NCI-H2081 treated with DMSO at 0.1 percent for 48 hours (cell line): ENCODE data around the gene FAM174C.
"Not testable (repeated sequence)": the region's sequence is repeated elsewhere in the genome, so short reads cannot be mapped to it uniquely, and the experiment has no call there.

Experiments
- DNase-seq: peaks from one replicate; lab custom pipeline; 2025; lab: John Stamatoyannopoulos, UW

The FAM174C gene

DNA sequence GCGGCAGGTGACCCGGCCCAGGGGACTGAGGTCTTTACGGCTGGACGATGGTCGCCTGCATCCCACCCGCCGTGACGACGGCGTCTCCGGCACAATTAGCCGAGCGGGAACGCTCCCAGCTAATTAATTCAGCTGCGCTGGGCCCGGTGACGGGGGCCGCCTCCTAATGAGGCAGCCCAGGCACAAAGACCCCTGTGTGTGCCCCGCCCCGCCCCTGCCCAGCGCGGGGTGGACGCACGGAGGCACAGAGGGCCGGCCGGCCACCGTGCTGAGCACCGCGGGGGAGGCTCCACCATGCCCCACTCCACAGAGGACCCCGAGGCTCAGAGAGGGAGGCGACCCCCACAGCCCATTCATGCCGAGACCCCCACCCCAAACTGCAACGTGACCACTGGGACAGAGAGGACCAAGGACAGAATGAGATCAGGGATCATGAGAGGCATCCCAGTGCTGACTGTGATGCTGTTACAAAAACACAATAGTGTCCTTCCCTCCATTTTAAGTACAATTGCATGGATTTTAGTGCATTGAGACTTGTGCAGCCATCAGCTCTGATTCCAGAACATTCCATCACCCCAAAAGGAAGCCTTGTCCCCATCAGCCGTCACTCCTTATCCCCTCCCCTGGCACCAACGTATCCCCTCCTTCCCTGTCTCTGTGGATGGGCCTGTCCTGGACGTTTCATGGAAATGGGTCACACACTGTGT is 27.4 kb downstream of the FAM174C start:
- DNase-seq, result no peak

DNA sequence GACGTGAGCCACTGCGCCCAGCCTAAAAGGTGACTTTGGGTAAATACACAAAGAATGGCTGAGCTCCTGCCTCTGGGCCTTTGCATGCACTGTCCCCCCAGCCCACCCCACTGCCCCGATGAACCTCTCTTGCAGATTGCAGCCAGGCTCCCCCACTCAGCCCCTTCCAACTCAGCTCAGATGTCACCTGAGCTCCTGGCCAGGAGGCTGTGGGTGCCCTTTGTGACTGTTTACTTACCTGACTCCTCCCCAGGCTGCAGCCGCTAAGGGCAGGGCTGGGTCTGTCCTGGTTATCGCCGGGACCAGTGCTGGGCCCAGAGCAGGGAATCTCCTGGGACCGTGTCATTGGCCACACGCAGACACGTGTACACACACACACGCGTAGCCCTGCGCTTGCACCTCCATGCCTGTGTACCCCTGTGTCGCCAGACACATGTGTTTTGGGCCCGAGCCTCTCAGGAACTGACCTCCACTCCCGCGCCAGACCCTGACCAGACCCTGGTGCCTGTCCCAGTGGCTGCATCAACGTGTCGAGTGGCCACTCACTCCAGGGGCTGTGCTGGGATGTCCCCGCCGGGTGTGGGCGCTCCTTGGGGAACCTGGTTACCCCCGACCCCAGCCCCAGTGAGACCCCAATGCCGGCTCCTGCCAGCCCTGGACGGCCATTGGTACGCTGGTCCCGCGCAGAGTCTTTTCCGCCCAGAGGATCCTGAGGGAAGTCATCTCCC is 29.0 kb downstream of the FAM174C start:
- no peak for DNase-seq

DNA sequence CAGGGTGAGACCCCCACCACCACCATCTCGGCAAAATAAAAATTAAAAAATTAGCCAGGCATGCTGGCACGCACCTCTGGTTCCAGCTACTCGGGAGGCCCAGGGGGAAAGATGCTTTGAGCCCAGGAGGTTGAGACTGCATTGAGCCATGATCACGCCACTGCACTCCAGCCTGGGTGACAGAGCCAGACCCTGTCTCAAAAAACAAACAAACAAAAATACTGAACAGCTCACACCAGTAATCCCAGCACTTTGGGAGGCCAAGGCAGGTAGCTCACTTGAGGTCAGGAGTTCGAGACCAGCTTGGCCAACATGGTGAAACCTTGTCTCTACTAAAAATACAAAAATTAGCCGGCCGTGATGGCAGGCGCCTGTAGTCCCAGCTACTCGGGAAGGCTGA is 30.0 kb downstream of the FAM174C start:
- not testable (repeated sequence) for DNase-seq

DNA sequence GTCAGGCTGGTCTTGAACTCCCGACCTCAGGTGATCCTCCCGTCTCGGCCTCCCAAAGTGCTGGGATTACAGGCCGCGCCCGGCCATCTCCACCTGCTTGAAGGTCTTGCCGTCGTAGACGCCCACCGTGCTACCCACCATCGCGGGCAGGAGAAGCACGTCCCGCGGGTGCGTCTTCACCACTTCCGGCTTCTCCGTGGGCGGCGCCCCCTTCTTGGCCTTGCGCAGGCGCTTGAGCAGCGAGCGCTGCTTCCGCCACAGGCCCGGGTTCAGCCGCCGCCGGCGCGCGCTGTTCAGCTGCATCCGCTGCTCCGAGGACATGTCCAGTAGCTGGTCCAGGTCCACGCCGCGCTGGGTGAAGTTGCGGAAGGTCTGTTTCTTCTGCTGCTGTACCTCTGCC is 32.0 kb downstream of the FAM174C start:
- DNase-seq, result no peak

DNA sequence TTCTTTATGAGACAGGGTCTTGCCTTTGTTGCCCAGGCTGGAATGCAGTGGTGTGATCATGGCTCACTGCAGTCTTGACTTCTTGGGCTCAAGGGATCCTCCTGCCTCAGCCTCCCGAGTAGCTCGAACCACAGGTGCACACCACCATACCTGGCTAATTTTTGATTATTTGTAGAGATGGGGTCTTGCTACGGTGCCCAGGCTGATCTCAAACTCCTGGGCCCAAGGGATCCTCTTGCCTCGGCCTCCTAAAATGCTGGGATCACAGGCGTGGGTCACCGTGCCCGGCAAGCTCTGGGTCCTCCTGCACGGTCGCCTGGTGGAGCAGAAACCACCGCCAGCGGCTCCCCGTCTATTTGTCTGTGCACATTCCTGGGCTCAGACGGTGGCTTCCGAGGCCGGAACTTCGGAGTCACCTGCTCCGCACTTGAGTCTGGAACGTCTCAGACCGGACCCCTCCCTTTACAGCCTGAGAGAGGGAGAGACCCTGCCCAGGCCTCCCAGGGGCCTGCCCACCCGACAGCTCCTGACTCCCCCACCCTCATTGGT is 32.5 kb downstream of the FAM174C start:
- no peak for DNase-seq

DNA sequence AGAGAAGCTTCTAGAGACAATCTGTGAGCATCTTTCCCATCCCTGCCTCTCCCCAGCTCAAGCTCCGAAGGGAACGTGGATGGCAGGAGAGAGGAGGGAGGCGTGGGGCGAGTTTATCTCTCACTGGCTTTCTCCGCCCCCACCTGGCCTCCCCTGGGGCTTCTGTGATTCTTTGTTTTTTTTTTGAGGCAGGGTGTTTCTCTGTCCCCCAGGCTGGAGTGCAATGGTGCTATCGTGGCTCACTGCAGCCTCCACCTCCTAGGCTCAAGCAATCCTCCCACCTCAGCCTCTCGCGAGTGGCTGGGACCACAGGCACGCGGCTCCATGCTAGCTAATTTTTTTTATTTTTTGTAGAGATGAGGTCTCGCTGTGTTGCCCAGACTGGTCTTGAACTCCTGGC is 33.4 kb downstream of the FAM174C start:
- no peak for DNase-seq

DNA sequence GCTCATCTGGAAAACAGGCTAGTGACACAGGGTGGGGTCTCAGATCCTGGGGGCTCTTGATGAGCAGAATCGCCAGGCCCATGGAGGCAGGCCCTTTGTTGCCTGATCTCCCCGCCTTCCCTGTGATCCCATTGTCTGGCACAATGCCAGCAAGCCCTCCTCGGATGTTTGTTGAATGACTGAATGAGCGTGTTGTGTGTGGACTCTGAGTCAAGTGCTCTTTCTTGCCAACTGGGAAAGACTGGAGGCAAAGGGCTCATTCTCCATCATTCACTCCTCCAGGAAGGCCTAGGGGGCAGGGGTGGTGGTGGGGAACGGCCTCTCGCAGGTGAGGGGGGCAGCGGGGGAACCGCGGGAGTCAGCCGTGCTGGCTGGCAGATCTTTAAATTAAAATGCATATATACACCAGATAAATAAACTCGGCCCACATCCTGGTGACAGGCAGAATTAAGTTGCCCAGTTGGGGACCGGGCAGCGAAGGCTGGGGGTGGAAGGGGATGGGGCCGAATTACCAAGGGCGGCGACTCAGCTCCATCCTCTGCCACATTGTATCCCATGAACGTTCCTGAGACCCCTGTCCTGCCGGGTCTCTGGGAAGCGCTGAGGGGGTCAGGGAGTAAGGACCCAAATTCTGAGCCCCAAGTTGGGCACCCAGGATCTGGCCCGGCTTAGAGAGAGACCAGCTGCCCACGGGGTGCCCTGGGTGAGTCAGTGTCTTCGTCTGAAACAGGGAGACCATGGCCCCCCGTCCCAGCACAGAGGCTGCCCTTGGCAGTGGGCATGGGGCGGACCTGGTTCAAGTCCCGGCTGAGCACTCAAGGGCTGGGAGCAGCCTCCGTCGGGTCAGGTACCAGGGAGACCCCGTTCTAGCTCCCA is 34.9 kb downstream of the FAM174C start:
- DNase-seq, result no peak

DNA sequence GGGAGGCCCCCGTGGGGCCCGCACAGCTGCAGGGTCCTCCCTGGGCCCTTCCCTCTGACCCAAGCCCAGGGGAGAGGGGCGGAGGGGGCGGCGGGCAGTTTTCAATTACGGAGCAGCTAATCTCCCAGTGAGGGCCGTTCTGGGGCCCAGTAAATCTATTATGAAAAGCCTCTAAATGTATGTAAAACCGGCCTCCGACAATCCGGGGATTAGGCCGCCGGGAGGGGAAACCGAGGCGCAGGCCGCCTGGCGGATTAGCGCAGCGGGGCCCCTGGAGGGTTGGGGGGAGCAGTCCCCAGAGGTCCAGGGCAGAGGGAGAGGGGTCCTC is 35.5 kb downstream of the FAM174C start:
- DNase-seq, result no peak

DNA sequence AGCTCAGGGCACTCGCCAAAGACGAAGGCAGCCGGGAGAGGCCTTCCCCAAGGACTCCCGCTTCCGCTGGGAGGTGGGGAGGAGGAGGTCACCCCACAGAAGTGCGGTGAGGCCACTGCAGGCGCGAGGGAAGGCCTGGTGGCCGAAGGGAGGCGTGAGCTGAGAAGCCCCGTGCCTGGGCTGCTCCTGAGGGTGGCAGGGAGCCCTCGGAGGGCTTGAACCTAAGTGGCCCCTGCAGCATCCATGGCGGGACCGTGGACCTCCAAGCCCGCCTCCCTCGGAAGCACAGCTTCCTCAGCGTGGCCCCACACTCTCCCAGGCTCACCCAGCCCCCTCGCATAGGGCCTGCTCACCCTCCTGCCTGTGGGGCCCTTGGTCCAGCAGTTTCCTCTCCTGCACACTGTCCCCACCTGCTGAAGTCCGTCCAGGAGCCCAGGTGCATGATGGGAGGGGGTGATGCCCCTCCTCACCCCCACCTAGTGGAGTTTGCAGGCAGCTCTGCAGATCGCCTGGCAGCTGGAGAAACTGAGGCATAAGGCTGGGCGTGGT is 36.3 kb downstream of the FAM174C start:
- DNase-seq, result no peak

DNA sequence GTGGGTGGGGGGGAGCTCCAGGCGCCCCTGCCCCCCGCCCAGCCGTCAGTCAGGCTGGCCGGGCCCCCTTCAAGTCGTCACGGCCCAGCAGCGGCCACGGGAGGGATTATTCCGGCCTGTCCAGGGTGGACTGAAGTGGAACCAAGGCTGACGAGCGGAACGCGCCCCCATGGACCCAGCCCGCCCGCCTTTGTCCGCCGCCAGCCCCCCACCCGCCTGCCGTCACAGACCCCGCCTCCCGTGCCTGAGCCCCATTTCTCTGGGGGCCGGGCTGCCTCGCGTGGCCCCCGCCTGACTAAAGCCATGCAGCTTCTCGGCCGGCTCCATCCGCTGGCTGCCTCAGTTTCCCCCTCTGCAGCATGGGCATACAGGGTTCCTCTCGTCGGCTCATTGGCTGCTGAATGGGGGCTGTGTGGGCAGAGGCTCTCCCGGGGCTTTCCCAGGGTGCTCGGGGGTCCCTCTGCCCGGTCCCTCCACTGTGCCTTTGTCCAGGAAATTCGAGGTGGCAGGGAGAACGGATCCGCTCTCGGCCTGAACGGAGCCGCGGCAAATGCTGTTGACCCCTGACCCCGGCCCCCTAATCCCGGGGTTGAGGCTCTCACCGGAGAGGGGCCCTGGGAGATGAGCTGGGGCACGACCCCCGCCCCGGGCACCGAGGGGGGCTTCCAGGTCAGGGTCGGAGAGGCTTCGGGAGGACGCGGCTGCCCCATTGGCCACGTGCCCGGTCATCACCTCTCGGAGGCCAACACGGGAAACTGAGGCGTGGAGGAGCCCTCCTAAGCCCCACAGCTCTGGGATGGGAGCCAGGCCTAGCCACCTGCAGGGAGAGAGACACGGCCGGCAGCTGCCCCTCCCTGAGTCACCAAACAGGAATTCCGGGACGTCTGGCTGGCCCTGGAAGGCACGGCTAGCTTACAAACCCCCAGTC is 37.7 kb downstream of the FAM174C start:
- DNase-seq, result no peak

DNA sequence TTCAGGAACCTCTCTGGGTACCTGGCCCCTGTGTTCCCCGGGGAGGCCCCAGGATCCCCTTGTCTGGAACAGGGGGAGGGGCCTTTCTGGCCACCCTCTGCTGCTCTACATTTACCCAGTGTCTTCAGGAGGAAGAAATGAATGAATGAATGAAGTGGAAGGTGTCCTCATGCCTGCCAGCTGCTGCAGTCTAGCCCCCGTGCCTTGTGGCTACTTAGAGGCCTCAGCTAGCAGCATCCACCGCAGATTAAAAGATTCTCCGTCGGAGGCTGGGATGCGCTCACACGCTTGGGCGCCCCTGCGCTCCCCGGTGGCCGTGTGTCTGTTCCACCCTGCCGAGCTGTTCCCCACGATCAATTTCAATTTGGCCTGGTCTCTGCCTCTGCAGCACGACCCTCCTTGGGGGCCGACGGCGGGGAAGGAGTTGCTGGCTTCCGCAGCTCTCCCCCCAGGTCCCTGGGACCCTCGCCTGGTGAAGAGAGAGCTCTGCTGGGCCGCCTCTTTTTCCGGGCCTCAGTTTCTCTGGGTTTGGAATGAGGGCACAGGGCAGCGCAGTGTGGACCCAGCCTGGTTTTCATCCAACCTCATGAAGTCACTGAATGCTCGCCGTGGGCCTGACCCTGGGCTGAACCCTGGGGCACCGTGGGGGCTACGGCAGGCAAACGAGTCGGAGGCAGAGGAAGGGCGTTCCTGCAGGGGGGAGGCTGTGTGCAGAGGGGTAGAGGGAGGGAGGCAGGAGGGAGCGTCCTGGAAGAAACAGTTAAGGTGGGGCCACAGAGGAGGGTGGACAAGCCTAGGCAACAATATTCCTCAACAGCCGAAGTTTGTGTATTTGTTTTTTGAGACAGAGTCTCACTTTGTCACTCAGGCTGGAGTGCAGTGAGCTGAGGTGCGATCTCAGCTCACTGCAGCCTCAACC is 38.6 kb downstream of the FAM174C start:
- no peak for DNase-seq

DNA sequence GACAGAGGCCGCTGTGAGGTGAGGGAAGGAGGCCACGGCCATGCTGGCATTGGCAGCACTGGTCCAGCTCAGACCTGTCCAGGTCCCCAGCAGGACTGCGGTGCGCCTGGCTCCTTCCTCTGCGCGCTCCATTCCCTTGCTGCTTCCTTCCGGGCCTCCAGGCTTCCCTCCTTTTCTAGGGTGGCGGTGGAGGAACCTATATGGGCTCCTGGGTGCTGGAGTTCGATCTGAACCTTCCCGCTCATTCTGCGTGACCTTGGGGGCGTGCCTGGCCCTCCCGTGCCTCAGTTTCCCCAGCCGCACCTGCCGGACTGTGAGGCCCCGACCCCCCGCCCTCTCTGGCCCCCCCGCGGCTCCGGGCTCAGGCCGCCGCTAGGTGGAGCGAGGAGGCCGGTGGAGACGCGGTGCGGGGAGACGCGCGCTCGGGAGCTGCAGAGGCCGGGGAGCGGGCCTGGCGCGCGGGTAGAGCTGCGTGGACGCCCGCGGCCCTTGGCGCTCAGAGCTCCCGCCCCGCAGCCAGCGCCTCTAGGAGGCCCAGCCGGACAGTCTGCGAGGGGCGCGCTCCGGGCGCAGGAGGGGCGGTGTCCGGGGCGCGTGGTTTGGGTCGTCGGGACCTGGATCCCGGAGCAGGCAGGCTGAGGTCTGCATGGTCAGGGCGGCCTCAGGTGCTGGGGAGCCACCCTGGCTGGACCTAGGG is 40.3 kb downstream of the FAM174C start:
- no peak for DNase-seq

DNA sequence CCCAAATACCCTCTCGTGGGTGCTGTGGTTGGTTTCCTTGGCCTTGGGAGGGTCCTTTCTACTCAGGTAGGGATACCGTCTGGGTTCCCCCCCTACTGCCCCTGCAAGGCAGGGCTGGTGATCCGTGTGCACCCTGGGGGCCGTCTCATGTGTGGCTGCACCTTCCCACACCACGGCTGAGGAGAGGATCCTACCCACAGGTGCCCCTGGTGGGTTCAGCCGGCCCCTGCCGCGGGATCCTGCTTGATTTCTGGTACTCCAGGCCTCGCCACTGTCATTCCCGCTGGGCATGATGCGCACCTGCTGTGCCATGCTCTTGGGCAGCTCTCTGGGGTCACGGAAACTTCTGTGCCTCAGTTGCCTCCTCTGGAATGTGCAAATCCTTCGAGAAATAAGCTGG is 41.1 kb downstream of the FAM174C start:
- DNase-seq, result no peak

DNA sequence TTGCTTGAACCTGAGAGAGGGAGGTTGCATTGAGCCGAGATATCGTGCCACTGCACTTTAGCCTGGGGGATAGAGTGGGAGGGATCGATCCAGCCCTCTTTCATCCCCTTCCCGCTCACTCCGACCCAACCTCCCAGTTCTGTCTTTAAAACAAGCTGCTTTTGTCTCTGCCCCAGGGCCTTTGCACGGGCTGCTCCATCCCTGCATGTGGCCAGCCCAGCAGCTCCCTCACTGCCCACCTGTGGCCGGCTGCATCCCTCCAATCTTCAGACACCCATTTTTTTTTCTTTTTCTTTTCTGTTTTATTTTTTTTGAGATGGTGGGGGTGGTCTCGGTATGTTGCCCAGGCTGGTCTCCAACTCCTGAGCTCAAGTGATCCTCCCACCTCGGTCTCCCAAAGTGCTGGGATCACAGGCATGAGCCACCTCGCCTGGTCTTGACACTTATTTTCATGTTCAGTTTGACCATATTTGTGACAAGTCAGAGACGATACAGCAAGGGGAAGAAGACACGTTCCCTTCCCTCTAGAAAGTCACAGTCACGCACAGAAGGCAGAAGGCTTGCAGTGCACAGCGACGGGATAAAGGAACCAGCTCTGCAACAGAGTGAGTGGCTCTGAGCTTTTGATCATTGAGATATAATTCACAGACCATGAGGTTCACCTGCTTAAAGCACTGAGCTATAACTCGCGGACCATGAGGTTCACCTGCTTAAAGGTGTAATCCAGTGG is 42.1 kb downstream of the FAM174C start:
- DNase-seq, result no peak

DNA sequence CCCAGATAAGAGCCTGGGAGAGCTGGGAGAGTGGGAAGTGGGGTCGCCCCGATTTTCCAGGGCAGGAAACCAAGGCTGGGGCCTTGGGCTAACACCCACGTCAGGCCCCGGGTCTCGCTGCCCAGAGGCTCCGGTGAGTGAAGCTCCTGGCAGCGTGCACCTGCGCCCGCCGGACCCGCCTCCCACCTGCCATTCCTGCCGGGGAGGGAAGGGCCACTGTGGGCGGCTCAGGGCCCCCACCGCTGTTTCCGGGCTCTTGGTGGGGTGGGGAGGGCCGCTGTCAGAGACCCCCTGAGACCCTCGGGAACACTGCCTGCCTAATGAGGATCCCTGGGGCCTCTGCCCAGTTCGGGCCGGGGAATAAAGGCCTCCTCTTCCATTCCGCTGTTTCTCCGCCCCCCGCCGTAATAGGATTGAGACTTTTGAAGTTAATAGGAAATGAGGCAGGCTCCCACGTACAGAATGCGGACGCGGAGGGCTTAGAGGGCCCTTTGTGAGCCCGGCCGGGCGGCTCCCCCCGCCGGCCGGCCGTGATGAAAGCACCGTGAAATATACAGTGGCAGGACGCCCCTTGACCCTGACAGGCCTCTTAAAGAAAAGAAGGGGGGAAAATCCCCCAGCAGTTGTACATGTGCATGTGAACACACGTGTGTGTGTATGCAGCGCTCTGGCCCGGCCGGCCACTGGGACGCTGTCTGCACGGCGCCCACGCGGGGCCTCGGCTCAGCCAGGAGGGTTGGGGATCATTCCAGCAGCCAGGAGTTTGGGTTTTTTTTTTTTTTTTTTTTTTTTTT is 43.5 kb downstream of the FAM174C start:
- DNase-seq, result no peak

DNA sequence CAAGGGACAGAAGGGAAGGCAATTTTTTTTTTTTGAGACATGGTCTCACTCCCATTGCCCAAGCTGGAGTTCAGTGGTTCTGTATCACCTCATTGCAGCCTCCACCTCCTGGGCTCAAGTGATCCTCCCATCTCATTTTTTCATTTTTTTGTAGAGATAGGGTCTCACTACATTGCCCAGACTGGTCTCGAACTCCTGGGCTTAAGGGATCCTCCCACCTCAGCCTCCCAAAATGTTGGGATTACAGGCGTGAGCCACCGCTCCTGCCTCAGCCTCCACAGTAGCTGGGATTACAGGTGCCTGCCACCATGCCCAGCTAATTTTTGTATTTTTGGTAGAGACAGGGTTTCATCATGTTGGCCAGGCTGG is 44.9 kb downstream of the FAM174C start:
- DNase-seq, result not testable (repeated sequence)

DNA sequence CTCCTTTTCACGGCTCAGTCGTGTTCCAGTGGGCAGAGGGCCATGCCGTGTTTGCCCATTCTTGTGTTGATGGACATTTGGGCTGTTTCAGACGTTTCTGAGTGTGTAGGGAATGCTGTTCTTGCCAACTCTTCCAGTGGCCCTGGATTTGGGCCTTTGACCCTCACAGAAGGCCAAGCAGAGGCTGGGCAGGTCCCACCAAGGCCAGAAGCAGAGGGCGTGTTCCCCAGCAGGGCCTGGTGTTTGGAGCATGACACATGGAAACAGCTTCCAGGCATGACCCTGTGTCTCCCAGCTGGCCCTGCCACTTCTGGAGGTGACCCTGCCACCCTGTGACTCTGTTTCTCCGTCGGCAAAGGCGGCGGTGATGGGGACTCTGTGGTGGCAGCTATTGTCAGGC is 46.2 kb downstream of the FAM174C start:
- DNase-seq, result no peak
